Loucy (cell line): ENCODE data around the gene ACSL5.
"Not testable (repeated sequence)": the region's sequence is repeated elsewhere in the genome, so short reads cannot be mapped to it uniquely, and the experiment has no call there.

Source experiments
- H2AFZ ChIP-seq: fragments of 200-600 bp; sonication (generic); 2 replicates; pipeline ENCODE4 v1.6.0; 2016; ENCODE audit warnings: antibody characterized with exemption, mild to moderate bottlenecking, low read length, moderate library complexity
- H3F3A ChIP-seq: fragments of 200-600 bp; 2 replicates; pipeline ENCODE4 v1.6.0; 2016; ENCODE audit warnings: antibody characterized with exemption, low read depth, mild to moderate bottlenecking
- H3K27me3 ChIP-seq: fragments of 200-600 bp; sonication (generic); 2 replicates; pipeline ENCODE4 v1.6.1; 2014; ENCODE audit warnings: low read length, mild to moderate bottlenecking; ENCODE audit not compliant: insufficient read depth, poor library complexity, severe bottlenecking
- H3K36me3 ChIP-seq: fragments of 200-600 bp; sonication (generic); 2 replicates; pipeline ENCODE4 v1.6.1; 2016; ENCODE audit warnings: low read length; ENCODE audit not compliant: insufficient read depth
- H3K4me1 ChIP-seq: fragments of 200-600 bp; sonication (generic); 2 replicates; pipeline ENCODE4 v1.5.1; 2014; ENCODE audit warnings: low read length, mild to moderate bottlenecking; ENCODE audit not compliant: insufficient read depth, poor library complexity, severe bottlenecking
- H3K4me2 ChIP-seq: fragments of 200-600 bp; sonication (generic); 2 replicates; pipeline ENCODE4 v1.6.0; 2014; ENCODE audit warnings: antibody characterized with exemption, low read length, low read depth, mild to moderate bottlenecking; ENCODE audit not compliant: poor library complexity, severe bottlenecking
- H3K4me3 ChIP-seq: fragments of 200-600 bp; sonication (generic); 2 replicates; pipeline ENCODE4 v1.5.1; 2014; ENCODE audit warnings: low read length, mild to moderate bottlenecking, mixed read lengths; ENCODE audit not compliant: poor library complexity, severe bottlenecking
- H3K79me2 ChIP-seq: fragments of 200-600 bp; sonication (generic); 2 replicates; pipeline ENCODE4 v1.6.1; 2014; ENCODE audit warnings: low read length; ENCODE audit not compliant: insufficient read depth
- H3K9ac ChIP-seq: fragments of 200-600 bp; sonication (generic); 2 replicates; pipeline ENCODE4 v1.6.0; 2014; ENCODE audit warnings: mild to moderate bottlenecking, low read depth, low read length, moderate library complexity; ENCODE audit not compliant: poor library complexity, severe bottlenecking
- H3K9me2 ChIP-seq: fragments of 200-600 bp; sonication (generic); replicated peaks from 2 replicates; pipeline ENCODE4 v1.6.1; 2016; ENCODE audit warnings: low read depth, low read length, mixed read lengths
- H3K9me3 ChIP-seq: fragments of 200-600 bp; sonication (generic); 2 replicates; pipeline ENCODE4 v1.6.1; 2014; ENCODE audit warnings: mild to moderate bottlenecking, antibody characterized with exemption, low read length, low read depth; ENCODE audit not compliant: insufficient read depth
- H4K20me1 ChIP-seq: fragments of 200-600 bp; sonication (generic); 2 replicates; pipeline ENCODE4 v1.6.0; 2014; ENCODE audit warnings: antibody characterized with exemption, low read length, mild to moderate bottlenecking; ENCODE audit not compliant: insufficient read depth, poor library complexity, severe bottlenecking
- CTCF ChIP-seq: fragments of 200-600 bp; sonication (generic); conservative IDR thresholded peaks from 2 replicates; pipeline ENCODE4 v1.5.1; 2014; ENCODE audit warnings: mild to moderate bottlenecking, antibody characterized with exemption, low read length
- EZH2phosphoT487 ChIP-seq: fragments of 200-600 bp; IDR thresholded peaks from 2 replicates; pipeline ENCODE4 v1.6.1; 2018; ENCODE audit warnings: antibody characterized with exemption, mild to moderate bottlenecking, moderate library complexity, borderline replicate concordance

Gene ACSL5

GRCh38 chr10:112385201-112385600 lies 11.3 kb downstream of the ACSL5 start:
- H3K9me2 ChIP-seq: no peaks in the 10 kb centered on the region
- peaks cover 7% of the 10 kb centered on the region for H3K4me1 ChIP-seq
- no peak overlapping the region for H3K4me2 ChIP-seq
- H2AFZ ChIP-seq: no peak overlapping the region
- no peak overlapping the region for H3K9ac ChIP-seq
- H3K36me3 ChIP-seq: no peaks in the 10 kb centered on the region
- H3K79me2 ChIP-seq: no peaks in the 10 kb centered on the region
- no peaks in the 10 kb centered on the region for H4K20me1 ChIP-seq
- TF ChIP-seq CTCF (no peak), EZH2phosphoT487 (no peak)
- H3F3A ChIP-seq: no peaks in the 10 kb centered on the region
- H3K9me3 ChIP-seq: no peaks in the 10 kb centered on the region
- no peak overlapping the region for H3K4me3 ChIP-seq
- H3K27me3 ChIP-seq: no peaks in the 10 kb centered on the region

- not testable (repeated sequence) for H3K4me1 ChIP-seq, H3K79me2 ChIP-seq, H2AFZ ChIP-seq, H3K9me3 ChIP-seq, H3K4me2 ChIP-seq, H3K36me3 ChIP-seq, H3K27me3 ChIP-seq, H4K20me1 ChIP-seq, H3K9me2 ChIP-seq, H3K4me3 ChIP-seq, H3F3A ChIP-seq, H3K9ac ChIP-seq
These were observed 14.1 kb downstream of the ACSL5 start for GRCh38 chr10:112388056-112388455.

- H3K9me3 ChIP-seq: no peaks in the 10 kb centered on the region
- peaks cover 9% of the 10 kb centered on the region for H3K4me1 ChIP-seq
- H4K20me1 ChIP-seq: no peaks in the 10 kb centered on the region
- H3K4me3 ChIP-seq: no peak overlapping the region
- no peaks in the 10 kb centered on the region for H3K27me3 ChIP-seq
- H3K4me2 ChIP-seq: no peak overlapping the region
- TF ChIP-seq CTCF (no peak), EZH2phosphoT487 (no peak)
- H3K9me2 ChIP-seq: no peaks in the 10 kb centered on the region
- H2AFZ ChIP-seq: no peak overlapping the region
- no peak overlapping the region for H3K9ac ChIP-seq
- no peaks in the 10 kb centered on the region for H3F3A ChIP-seq
- no peaks in the 10 kb centered on the region for H3K36me3 ChIP-seq
- no peaks in the 10 kb centered on the region for H3K79me2 ChIP-seq
These were observed 14.6 kb downstream of the ACSL5 start for GRCh38 chr10:112388548-112388947.

- H3K4me1 ChIP-seq: peaks cover 9% of the 10 kb centered on the region
These were observed 15.4 kb downstream of the ACSL5 start for GRCh38 chr10:112389271-112389822.

More at GRCh38 chr10:112389271-112389822, 15.4 kb downstream of the ACSL5 start:
- H3F3A ChIP-seq: no peaks in the 10 kb centered on the region
- no peak overlapping the region for H2AFZ ChIP-seq
- no peaks in the 10 kb centered on the region for H3K9me2 ChIP-seq
- no peak overlapping the region for H3K9ac ChIP-seq
- no peak overlapping the region for H3K4me2 ChIP-seq
- H3K36me3 ChIP-seq: no peaks in the 10 kb centered on the region
- no peak for TF ChIP-seq EZH2phosphoT487
- no peak for TF ChIP-seq CTCF
- H4K20me1 ChIP-seq: no peaks in the 10 kb centered on the region
- H3K79me2 ChIP-seq: no peaks in the 10 kb centered on the region
- H3K4me3 ChIP-seq: no peak overlapping the region
- H3K9me3 ChIP-seq: no peaks in the 10 kb centered on the region
- H3K27me3 ChIP-seq: no peaks in the 10 kb centered on the region
